GM18526 (cell line): ENCODE data around the gene LYPD5.

ENCODE experiments used
- POLR2A ChIP-seq: IDR thresholded peaks from 3 replicates; pipeline ENCODE4 v1.6.1; 2011; ENCODE audit not compliant: insufficient read length; ENCODE audit errors: extremely low read depth

LYPD5 gene

GRCh38 chr19:43782689-43783231 is 19.5 kb downstream of the LYPD5 start:
- TF ChIP-seq POLR2A = no peak

- TF ChIP-seq POLR2A = no peak
These were observed 20.0 kb downstream of the LYPD5 start for GRCh38 chr19:43782311-43782660.

- no peak for TF ChIP-seq POLR2A
These were observed 20.5 kb downstream of the LYPD5 start for GRCh38 chr19:43781630-43782310.

GRCh38 chr19:43780706-43781525 is 21.3 kb downstream of the LYPD5 start, which contains the start of gene KCNN4:
Gene KCNN4, minus strand, starts transcription at chr19:43780973. Its CDS starts 112 bp downstream, at chr19:43780861.
- TF ChIP-seq POLR2A = peak; percentile 91

GRCh38 chr19:43779820-43780219 is 22.4 kb downstream of the LYPD5 start:
- TF ChIP-seq POLR2A = no peak

GRCh38 chr19:43779147-43779819 is 23.0 kb downstream of the LYPD5 start:
- TF ChIP-seq POLR2A = no peak

- no peak for TF ChIP-seq POLR2A
These were observed 23.6 kb downstream of the LYPD5 start for GRCh38 chr19:43778651-43779050.

- no peak for TF ChIP-seq POLR2A
These were observed 25.0 kb downstream of the LYPD5 start for GRCh38 chr19:43777163-43777695.

GRCh38 chr19:43776286-43776685 is 26.0 kb downstream of the LYPD5 start:
- TF ChIP-seq POLR2A = no peak

GRCh38 chr19:43775299-43775890 is 26.9 kb downstream of the LYPD5 start:
- TF ChIP-seq POLR2A = no peak

GRCh38 chr19:43774103-43774939 is 27.9 kb downstream of the LYPD5 start:
- no peak for TF ChIP-seq POLR2A

- no peak for TF ChIP-seq POLR2A
These were observed 28.5 kb downstream of the LYPD5 start for GRCh38 chr19:43773725-43774102.

GRCh38 chr19:43769256-43769655 is 33.0 kb downstream of the LYPD5 start:
- TF ChIP-seq POLR2A = no peak
